D721Med (cell line): ENCODE data around the gene PPP2R2D.
"Not testable (repeated sequence)": the region's sequence is repeated elsewhere in the genome, so short reads cannot be mapped to it uniquely, and the experiment has no call there.

Source experiments
- DNase-seq: peaks from one replicate; pipeline ENCODE4 v3.0.0; 2011; ENCODE audit warnings: low spot score; ENCODE audit not compliant: insufficient read length
- FAIRE-seq: peaks from 2 replicates; lab custom pipeline; 2011; peaks lifted over from hg19 to GRCh38; lab: Jason Lieb, UNC
- CTCF ChIP-seq: IDR thresholded peaks from 2 replicates; pipeline ENCODE4 v1.5.1; 2012; ENCODE audit warnings: mild to moderate bottlenecking, control low read depth; ENCODE audit not compliant: insufficient read depth; ENCODE audit errors: missing control alignments

The PPP2R2D gene

GRCh38 chr10:131882590-131883451, 18.0 kb upstream of the PPP2R2D start:
- FAIRE-seq: no peak
- TF ChIP-seq CTCF: no peak
- no peak for DNase-seq

DNA sequence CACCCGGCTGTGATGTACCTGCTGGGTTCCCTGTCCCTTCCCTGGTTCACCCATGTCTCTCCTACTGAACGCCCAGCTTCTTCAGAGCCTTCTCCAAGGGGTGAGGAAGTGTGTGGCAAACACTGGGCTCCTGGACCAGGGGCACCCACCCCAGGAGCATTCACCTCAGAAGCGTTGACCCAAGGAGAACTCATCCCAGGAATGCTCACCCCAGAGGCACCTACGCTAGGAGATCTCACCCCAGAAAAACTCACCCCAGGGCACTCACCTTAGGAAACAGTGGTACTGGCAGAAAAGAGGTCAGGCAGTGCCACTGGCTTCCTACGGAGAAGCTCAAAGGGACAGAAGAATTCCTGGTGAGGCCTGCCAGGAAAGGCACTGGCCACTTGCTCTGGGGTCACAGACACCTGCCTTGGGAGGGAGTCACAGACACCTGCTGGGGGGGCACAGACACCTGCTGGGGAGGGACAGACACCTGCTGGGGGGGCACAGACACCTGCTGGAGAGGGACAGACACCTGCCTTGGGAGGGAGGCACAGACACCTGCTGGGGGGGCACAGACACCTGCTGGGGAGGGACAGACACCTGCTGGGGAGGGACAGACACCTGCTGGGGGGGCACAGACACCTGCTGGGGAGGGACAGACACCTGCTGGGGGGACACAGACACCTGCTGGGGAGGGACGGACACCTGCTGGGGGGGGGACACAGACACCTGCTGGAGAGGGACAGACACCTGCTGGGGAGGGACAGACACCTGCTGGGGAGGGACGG, 17.0 kb upstream of the PPP2R2D start:
- FAIRE-seq, DNase-seq: not testable (repeated sequence)

GRCh38 chr10:131885391-131886165, 15.2 kb upstream of the PPP2R2D start:
- FAIRE-seq: no peak
- peak; percentile 89 for TF ChIP-seq CTCF
- peak; percentile 41 for DNase-seq

- no peak for FAIRE-seq
- no peak for DNase-seq
- no peak for TF ChIP-seq CTCF
Measured at GRCh38 chr10:131886237-131886636, 14.6 kb upstream of the PPP2R2D start.

DNA sequence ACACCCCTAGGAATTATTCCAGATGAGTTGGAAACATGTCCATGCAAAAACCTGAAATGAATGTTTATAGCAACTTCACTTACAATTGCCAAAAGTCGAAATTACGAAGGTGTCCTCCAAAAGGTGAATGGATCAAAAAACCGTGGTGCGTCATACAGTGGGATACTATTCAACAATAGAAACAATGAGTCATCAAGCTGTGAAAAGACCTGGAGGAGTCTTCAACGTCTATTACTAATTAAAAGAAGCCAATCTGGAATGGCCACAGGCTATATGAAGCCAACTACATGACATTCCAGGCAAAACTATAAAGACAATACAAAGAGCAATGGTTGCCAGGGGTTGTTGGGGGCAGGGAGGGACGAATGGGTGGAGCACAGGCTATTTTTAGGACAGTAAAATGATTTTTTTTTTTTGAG, 12.6 kb upstream of the PPP2R2D start:
- no peak for DNase-seq
- TF ChIP-seq CTCF: no peak
- FAIRE-seq: no peak

- no peak for DNase-seq
- no peak for FAIRE-seq
- no peak for TF ChIP-seq CTCF
Measured at GRCh38 chr10:131889755-131890154, 11.1 kb upstream of the PPP2R2D start.

DNA sequence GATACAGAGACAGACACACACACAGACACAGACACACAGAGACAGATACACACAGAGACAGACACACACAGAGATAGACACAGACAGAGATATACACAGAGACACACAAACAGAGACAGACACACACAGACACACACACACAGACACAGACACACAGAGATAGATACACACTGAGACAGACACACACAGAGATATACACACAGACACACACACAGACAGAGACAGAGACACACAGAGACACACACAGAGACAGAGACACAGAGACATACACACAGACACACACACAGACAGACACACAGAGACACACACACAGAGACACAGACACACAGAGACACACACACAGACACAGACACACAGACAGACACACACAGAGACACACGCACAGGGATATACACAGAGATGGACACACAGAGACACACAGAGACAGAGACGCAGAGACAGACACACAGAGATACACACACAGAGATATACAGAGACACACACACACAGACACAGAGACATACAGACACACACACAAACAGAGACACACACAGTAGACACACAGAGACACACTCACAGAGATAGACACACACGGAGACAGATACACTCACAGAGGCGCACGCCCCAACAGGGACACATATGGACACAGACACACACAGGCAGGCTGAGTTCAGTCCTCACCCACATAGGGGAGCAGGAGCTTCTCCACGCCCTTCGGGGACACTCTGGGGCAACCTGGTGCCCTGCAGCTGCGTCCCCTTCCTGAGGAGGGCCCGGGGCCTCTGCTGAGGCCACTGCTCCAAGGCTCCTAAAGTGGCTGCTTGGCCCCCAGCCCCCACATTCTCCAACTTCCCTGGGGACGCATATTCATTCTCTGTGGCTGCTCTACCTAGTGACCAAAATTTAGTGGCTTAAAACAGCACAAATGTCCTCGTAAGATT, 10.3 kb upstream of the PPP2R2D start:
- FAIRE-seq: no peak
- no peak for DNase-seq
- TF ChIP-seq CTCF: no peak
